Astrocyte (in vitro differentiated cells and primary cell): ENCODE data around the gene KIF26B. TPM values are rescaled to one million over a fixed set of nuclear protein-coding genes. Genes with fewer than 3 reads are reported as not detected.
A peak's percentile ranks its signal among the peaks of the same experiment; 100 is the strongest.

Experiments used
- DNase-seq: peaks from one replicate; pipeline ENCODE4 v3.0.0-alpha.2; 2010; ENCODE audit warnings: low read depth
- FAIRE-seq: peaks from 2 replicates; lab custom pipeline; 2011; peaks lifted over from hg19 to GRCh38; lab: Jason Lieb, UNC
- H2AFZ ChIP-seq: 2 replicates; pipeline ENCODE4 v1.6.0; 2012; ENCODE audit warnings: low read depth, low read length, inconsistent platforms
- H3K27ac ChIP-seq: 2 replicates; pipeline ENCODE4 v1.5.1; 2011; ENCODE audit warnings: low read depth, low read length, inconsistent platforms
- H3K27me3 ChIP-seq: 2 replicates; pipeline ENCODE4 v1.6.0; 2011; ENCODE audit warnings: low read length, inconsistent platforms; ENCODE audit not compliant: insufficient read depth
- H3K36me3 ChIP-seq: 2 replicates; pipeline ENCODE4 v1.5.1; 2011; ENCODE audit warnings: low read length, inconsistent platforms; ENCODE audit not compliant: insufficient read depth
- H3K4me1 ChIP-seq: 2 replicates; pipeline ENCODE4 v1.5.1; 2011; ENCODE audit warnings: low read length, inconsistent platforms; ENCODE audit not compliant: insufficient read depth
- H3K4me2 ChIP-seq: 2 replicates; pipeline ENCODE4 v1.6.0; 2012; ENCODE audit warnings: low read length, inconsistent platforms
- H3K4me3 ChIP-seq: 2 replicates; pipeline ENCODE4 v1.5.1; 2011; ENCODE audit warnings: low read depth, mild to moderate bottlenecking, low read length, inconsistent platforms; ENCODE audit not compliant: insufficient read depth
- H3K79me2 ChIP-seq: 2 replicates; pipeline ENCODE4 v1.6.0; 2012; ENCODE audit warnings: mild to moderate bottlenecking, low read length, inconsistent platforms; ENCODE audit not compliant: insufficient read depth
- H3K9ac ChIP-seq: 2 replicates; pipeline ENCODE4 v1.6.0; 2012; ENCODE audit warnings: mild to moderate bottlenecking, low read length, inconsistent platforms
- H3K9me3 ChIP-seq: 2 replicates; pipeline ENCODE4 v1.5.1; 2012; ENCODE audit warnings: low read depth, mild to moderate bottlenecking, low read length, inconsistent platforms; ENCODE audit not compliant: insufficient read depth
- H4K20me1 ChIP-seq: 2 replicates; pipeline ENCODE4 v1.6.0; 2012; ENCODE audit warnings: low read length, inconsistent platforms; ENCODE audit not compliant: insufficient read depth
- H3K27ac Mint-ChIP-seq: one replicate; pipeline ENCODE4 v1.8.0; 2021; ENCODE audit warnings: mild to moderate bottlenecking, mixed read lengths; ENCODE audit not compliant: unreplicated experiment
- H3K27me3 Mint-ChIP-seq: one replicate; pipeline ENCODE4 v1.8.0; 2021; ENCODE audit warnings: low read depth, mixed read lengths; ENCODE audit not compliant: unreplicated experiment
- H3K36me3 Mint-ChIP-seq: one replicate; pipeline ENCODE4 v1.8.0; 2021; ENCODE audit warnings: low read depth, mixed read lengths; ENCODE audit not compliant: unreplicated experiment
- H3K4me1 Mint-ChIP-seq: one replicate; pipeline ENCODE4 v1.8.0; 2021; ENCODE audit warnings: low read depth, mixed read lengths; ENCODE audit not compliant: unreplicated experiment
- H3K4me3 Mint-ChIP-seq: one replicate; pipeline ENCODE4 v1.8.0; 2021; ENCODE audit warnings: mild to moderate bottlenecking, moderate library complexity, mixed read lengths; ENCODE audit not compliant: unreplicated experiment
- H3K9me3 Mint-ChIP-seq: one replicate; pipeline ENCODE4 v1.8.0; 2021; ENCODE audit warnings: mild to moderate bottlenecking, mixed read lengths; ENCODE audit not compliant: unreplicated experiment
- CTCF ChIP-seq: IDR thresholded peaks from 2 replicates; pipeline ENCODE4 v1.5.1; 2011; ENCODE audit warnings: low read depth, mild to moderate bottlenecking, inconsistent platforms, low read length, moderate library complexity; ENCODE audit not compliant: insufficient read depth
- EZH2 ChIP-seq: IDR thresholded peaks from 2 replicates; pipeline ENCODE4 v1.6.1; 2012; ENCODE audit warnings: mild to moderate bottlenecking, low read length, inconsistent platforms; ENCODE audit not compliant: insufficient read depth
- total RNA-seq: library from RNA; stranded (reverse); gene quantifications from 2 replicates; pipeline ENCODE4 v1.2.1, GENCODE V29; 2021

KIF26B gene
- total RNA-seq, 1 donor from 2014 or later, result 6.8 TPM

GRCh38 chr1:245245021-245245667 lies 90.4 kb downstream of the KIF26B start:
- peaks cover 6% of the 10 kb centered on the region for H4K20me1 ChIP-seq
- no peaks in the 10 kb centered on the region for H3K27me3 ChIP-seq
- H3K79me2 ChIP-seq, result no peaks in the 10 kb centered on the region
- Mint-ChIP-seq H3K36me3 (peaks cover 6% of the 10 kb centered on the region), H3K4me1 (no peaks in the 10 kb centered on the region), H3K27ac (no peak overlapping the region), H3K27me3 (no peaks in the 10 kb centered on the region), H3K4me3 (no peak overlapping the region), H3K9me3 (peaks cover 5% of the 10 kb centered on the region)
- DNase-seq, result no peak
- H3K36me3 ChIP-seq, result no peaks in the 10 kb centered on the region
- no peak overlapping the region for H3K4me2 ChIP-seq
- H3K4me1 ChIP-seq, result no peaks in the 10 kb centered on the region
- H2AFZ ChIP-seq, result no peak overlapping the region
- H3K27ac ChIP-seq, result no peak overlapping the region
- no peak for FAIRE-seq
- no peak overlapping the region for H3K4me3 ChIP-seq
- H3K9me3 ChIP-seq, result no peaks in the 10 kb centered on the region
- TF ChIP-seq EZH2, result no peak
- TF ChIP-seq CTCF, result no peak
- no peak overlapping the region for H3K9ac ChIP-seq

GRCh38 chr1:245246433-245246832 lies 91.6 kb downstream of the KIF26B start:
- no peak overlapping the region for H3K27ac ChIP-seq

More at GRCh38 chr1:245246433-245246832, 91.6 kb downstream of the KIF26B start:
- Histone ChIP-seq H3K36me3 (no peaks in the 10 kb centered on the region), H3K9ac (no peak overlapping the region), H4K20me1 (no peaks in the 10 kb centered on the region), H3K79me2 (no peaks in the 10 kb centered on the region), H3K4me3 (no peak overlapping the region), H3K9me3 (no peaks in the 10 kb centered on the region), H3K27me3 (no peaks in the 10 kb centered on the region), H3K4me1 (no peaks in the 10 kb centered on the region), H2AFZ (no peak overlapping the region), H3K4me2 (no peak overlapping the region)
- Mint-ChIP-seq H3K4me1 (no peaks in the 10 kb centered on the region), H3K4me3 (no peak overlapping the region), H3K36me3 (peaks cover 14% of the 10 kb centered on the region), H3K9me3 (peaks cover 5% of the 10 kb centered on the region), H3K27ac (peak overlapping the region; percentile 41), H3K27me3 (no peaks in the 10 kb centered on the region)
- TF ChIP-seq EZH2, result no peak
- no peak for TF ChIP-seq CTCF
- FAIRE-seq, result no peak
- DNase-seq, result no peak
